ENCODE data around the gene FAM72A. TPM values are rescaled to one million over a fixed set of nuclear protein-coding genes. Genes with fewer than 3 reads are reported as not detected.
A peak's percentile ranks its signal among the peaks of the same experiment; 100 is the strongest.
"Not testable (repeated sequence)": the region's sequence is repeated elsewhere in the genome, so short reads cannot be mapped to it uniquely, and the experiment has no call there.

FAM72A gene
- total RNA-seq, 1 donor from 2014 or later, result 4.3 TPM

DNA sequence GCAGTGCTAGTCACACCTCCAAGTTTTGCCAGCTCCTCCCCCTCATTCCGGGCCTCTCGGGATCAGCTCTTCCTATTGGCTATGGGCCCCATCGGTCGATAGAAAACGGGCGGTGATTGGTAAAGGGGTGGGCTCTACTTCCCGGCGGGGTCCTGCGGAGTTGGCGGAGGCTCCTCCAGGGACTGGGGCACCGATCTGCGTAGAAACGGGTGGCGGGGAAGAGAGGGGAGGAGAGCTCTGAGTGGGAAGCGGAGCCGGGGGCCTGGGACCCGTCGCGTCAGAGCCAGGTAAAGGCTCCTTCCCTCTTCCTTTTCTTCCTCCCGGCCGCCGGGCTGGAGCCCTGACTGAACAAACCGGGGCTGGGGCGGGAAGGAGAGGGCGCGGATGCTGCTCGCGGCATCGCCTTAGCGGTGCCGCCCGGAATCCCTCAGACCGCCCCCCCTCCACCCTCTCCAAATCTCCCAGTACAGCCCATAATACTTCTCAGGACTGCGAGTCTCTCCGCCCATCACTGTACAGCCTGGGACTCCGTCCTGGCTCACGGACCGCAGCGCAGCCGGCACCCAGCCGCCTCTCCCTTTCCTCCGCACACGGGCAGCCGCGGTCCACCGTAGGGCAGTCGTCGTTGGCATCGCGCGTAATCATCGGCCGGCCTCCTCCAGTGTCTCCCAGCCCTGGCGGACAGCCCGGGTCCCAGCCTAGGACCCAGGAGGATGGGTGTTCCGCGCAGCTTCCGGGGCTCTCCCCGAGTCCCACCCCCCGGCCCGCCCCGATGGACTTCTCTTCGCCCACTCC lies 922 bp upstream of the FAM72A start, which contains the start of gene SRGAP2:
TSS of gene SRGAP2 (plus strand) at position 178 of the 795 bp plus-strand sequence. CDS start 2,430 bp downstream, outside the sequence.
- H3K36me3 Mint-ChIP-seq (ENCODE audit: insufficient read depth); H3K4me1 Mint-ChIP-seq (ENCODE audit: low read depth); H3K27me3 Mint-ChIP-seq; H3K9me3 Mint-ChIP-seq (ENCODE audit: low read depth); H3K27ac Mint-ChIP-seq: not testable (repeated sequence)
- peak within 1 kb of the TSS; percentile 72 for H3K4me3 Mint-ChIP-seq (ENCODE audit: low read depth)
- DNase-seq (ENCODE audit: low spot score, unreplicated experiment), result peak; percentile 22

DNA sequence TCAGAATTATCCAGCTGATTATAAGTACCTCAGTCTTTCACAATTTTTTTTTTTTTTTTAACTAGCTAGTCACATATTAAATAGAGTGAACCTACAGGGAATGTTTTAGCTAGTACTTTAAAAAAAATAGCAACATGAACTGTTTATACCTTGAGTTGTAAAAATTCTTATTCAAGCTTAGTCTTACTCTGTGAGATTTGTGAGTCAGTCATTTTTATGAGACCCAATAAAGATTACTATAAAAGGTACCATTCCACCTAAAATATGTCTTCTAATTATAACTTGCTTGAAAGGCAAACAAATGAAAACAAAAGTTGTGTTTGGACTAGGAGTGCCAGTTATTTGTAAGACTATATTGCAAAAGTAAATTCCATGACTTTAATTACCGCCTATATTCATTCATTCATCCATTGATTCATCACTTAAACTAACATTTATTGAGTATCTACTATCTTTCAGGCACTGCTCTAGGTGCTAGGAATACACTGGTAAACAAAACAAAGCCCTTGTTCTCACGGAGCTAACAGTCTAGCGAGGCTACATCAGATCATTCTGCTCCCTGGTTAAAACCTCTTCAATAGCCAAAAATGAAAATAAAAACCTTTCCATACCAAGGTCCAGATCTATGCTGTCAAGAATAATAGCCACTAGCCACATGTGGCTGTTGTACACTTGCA lies 5.8 kb downstream of the FAM72A start:
- not testable (repeated sequence) for DNase-seq (ENCODE audit: low spot score, unreplicated experiment); H3K27me3 Mint-ChIP-seq; H3K27ac Mint-ChIP-seq; H3K36me3 Mint-ChIP-seq (ENCODE audit: insufficient read depth); H3K4me3 Mint-ChIP-seq (ENCODE audit: low read depth); H3K9me3 Mint-ChIP-seq (ENCODE audit: low read depth); H3K4me1 Mint-ChIP-seq (ENCODE audit: low read depth)

DNA sequence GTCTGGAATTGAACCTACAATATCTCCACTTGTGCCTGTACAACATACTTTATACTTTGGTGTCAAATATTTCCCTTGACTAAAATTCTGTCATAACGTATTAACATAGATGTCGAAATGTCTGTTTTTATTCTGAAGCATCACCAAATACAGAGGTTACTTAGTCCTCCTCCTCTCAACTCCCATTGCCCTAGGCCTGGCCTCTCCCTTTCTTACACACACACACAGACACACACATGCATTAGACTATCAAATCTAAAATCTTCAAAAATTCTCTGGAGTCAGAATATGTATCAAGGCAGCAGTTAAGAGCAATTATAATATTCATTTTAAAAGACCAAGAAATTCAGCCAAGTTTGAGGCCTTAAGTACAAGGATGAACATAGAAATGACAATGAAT lies 7.5 kb downstream of the FAM72A start:
- H3K36me3 Mint-ChIP-seq (ENCODE audit: insufficient read depth); H3K4me3 Mint-ChIP-seq (ENCODE audit: low read depth); DNase-seq (ENCODE audit: low spot score, unreplicated experiment); H3K27me3 Mint-ChIP-seq; H3K4me1 Mint-ChIP-seq (ENCODE audit: low read depth); H3K27ac Mint-ChIP-seq; H3K9me3 Mint-ChIP-seq (ENCODE audit: low read depth): not testable (repeated sequence)

DNA sequence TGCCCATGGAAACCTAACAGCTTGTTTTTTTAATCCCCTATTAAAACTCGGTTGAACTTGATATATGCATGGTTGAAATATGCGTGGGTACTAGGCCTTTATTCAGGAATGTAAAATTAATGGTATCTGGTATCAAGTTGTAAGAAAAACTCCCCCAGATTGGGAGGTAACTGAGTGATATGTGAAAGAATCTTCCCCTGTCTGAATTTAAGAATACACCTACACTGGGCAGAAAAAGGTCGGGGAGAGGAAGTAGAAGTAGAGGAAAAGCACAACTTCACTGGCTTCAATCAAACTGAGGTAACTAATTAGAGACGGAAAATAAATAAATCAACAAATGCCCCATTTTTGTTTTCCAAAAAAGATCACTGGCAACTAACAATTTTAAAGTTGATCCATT lies 15.8 kb downstream of the FAM72A start:
- not testable (repeated sequence) for DNase-seq (ENCODE audit: low spot score, unreplicated experiment); H3K27ac Mint-ChIP-seq; H3K36me3 Mint-ChIP-seq (ENCODE audit: insufficient read depth); H3K4me3 Mint-ChIP-seq (ENCODE audit: low read depth); H3K4me1 Mint-ChIP-seq (ENCODE audit: low read depth); H3K27me3 Mint-ChIP-seq; H3K9me3 Mint-ChIP-seq (ENCODE audit: low read depth)

DNA sequence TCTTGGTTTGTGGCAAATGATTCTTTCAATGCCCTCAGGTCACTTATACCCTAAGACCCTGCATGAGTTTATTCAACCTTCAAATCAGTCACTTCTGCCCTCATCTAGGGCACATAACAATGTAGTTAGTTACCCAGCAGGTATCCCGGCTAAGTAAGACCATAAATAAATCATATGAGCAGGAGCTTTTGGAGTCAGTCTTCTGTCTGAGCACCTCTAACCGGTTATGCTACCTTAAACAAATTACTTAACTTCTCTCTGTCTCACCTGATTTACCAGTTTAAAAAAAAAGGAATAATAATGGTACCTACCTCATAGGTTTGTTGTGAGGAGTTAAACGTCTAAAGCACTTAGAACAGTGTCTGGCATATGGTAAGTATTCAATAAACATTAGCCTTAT lies 16.9 kb downstream of the FAM72A start:
- H3K27me3 Mint-ChIP-seq; H3K4me1 Mint-ChIP-seq (ENCODE audit: low read depth); H3K36me3 Mint-ChIP-seq (ENCODE audit: insufficient read depth); H3K9me3 Mint-ChIP-seq (ENCODE audit: low read depth); H3K4me3 Mint-ChIP-seq (ENCODE audit: low read depth); H3K27ac Mint-ChIP-seq; DNase-seq (ENCODE audit: low spot score, unreplicated experiment): not testable (repeated sequence)

DNA sequence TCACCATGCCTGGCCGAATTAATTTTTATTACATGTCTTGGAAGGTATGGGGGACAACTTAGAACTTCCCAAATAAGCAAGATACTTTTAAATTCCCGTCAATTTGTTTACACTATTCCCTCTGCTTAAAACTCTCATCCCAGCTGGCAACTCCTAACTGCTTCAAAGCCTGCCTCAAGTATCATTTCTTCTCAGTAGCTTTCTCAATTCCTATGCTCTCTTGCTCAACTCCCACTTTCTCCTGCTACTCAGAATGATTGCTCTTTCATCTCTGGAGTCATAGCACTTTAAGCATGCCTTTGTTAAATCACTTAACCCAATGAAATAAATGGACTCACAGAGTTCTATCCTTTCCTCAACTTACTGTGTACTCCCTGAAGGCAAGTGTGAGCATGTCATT lies 18.9 kb downstream of the FAM72A start:
- H3K4me1 Mint-ChIP-seq (ENCODE audit: low read depth); H3K27me3 Mint-ChIP-seq; H3K36me3 Mint-ChIP-seq (ENCODE audit: insufficient read depth); H3K27ac Mint-ChIP-seq; H3K4me3 Mint-ChIP-seq (ENCODE audit: low read depth); H3K9me3 Mint-ChIP-seq (ENCODE audit: low read depth); DNase-seq (ENCODE audit: low spot score, unreplicated experiment): not testable (repeated sequence)

DNA sequence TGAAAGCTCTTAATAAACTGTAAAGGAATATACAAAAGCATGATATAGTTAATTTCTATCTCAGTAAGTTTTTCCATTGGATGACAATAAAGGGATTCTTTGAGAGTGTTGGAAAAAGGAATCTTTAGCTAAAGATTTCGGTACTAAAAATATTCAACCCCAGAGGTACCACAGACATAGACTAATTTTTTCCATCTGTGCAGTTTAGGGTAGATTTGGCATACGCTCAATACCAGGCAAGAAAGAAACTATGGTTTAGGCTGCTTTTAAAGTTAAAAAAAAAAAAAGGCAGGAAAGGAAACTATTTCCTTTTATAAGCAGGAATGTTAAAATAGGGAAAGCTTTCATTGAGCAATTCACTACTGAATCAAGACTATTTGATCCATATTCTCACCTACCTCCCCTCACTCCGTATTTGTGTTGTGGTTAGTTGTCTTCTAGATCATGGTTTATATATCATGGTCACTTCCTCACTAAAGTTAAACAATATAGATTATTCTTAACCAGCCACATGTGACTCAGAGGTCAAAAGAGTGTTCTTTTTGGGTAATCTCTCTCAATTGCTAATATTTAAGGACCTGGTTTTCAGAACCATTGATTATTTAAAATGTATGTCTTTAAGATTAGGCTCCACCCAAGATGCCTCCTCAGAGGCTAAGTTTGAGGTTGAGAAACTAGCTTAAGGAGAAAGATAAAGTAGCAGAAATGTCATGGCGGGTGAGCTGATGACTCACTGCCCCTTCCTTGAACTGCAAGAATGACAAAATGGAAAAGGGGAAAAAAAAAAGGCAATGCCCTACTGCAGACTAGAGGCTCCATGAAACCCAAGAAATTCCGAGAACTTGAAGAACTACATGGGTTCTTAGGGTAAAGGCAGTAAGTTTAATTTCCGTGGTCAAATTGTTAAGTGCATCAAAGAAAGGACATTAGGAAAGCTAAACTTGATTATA lies 20.0 kb downstream of the FAM72A start:
- not testable (repeated sequence) for H3K4me1 Mint-ChIP-seq (ENCODE audit: low read depth); H3K27me3 Mint-ChIP-seq; DNase-seq (ENCODE audit: low spot score, unreplicated experiment); H3K4me3 Mint-ChIP-seq (ENCODE audit: low read depth); H3K9me3 Mint-ChIP-seq (ENCODE audit: low read depth); H3K36me3 Mint-ChIP-seq (ENCODE audit: insufficient read depth); H3K27ac Mint-ChIP-seq

DNA sequence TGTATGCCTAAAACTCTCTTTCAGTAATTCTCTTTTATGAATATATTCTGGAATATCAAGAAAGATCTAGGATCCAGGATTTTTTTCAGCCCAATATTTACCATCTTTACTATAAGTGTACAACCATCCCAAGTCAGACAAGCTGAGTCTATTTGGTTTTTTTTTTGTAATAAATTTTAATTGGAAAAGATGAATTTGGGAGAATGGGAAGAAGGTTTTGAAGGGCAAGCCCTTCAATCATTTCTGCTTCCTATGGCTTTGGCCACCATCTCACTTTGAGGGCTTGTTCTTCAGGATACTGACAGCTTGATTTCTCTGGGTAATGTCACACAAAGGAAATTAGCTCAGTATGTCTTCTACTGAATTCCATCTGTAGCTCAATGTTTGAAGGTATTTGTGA lies 23.0 kb downstream of the FAM72A start:
- not testable (repeated sequence) for H3K4me3 Mint-ChIP-seq (ENCODE audit: low read depth)

DNA sequence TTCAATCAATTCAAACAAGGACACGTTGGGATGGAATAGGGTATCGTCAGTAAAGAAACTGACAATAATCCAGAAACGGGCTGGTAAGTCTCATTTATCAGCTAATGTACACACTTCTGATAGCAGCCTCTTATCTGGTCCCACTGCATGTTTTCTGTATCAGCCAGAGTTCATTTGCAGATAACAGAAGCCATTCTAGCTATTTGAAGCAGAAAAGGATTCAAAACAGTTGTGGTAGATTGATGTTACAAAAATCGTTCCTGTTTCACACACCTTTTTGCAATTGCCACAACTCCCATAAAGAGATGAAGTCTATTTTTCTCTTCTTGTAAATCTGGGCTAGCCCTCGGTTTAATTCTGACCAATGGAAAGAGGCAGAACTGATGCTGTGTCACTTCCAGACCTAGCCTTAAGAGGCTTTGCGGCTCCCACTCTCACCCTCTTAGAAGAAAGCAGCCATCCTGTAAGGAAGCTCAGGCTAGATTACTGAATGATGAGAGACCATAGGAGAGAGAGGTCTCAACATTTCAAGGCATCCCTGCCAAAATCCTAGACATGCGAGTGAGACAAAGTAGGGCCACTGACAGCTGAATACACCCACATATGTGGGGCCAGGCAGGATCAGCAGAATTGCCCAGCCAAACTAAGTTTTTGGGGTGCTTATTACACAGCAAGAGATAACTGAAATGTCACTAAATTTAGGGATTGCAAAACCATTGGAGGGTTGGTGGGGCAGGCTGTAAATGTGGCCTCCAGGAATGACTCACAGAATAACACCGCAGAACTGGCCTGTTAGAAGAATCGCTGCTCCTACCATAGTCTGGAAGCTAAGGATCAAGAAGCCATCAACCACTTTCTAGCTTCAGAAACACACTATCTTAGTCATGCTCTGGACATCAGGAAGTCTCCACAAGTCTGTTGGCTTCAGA lies 24.3 kb downstream of the FAM72A start:
- H3K4me1 Mint-ChIP-seq (ENCODE audit: low read depth); H3K9me3 Mint-ChIP-seq (ENCODE audit: low read depth); H3K27me3 Mint-ChIP-seq; DNase-seq (ENCODE audit: low spot score, unreplicated experiment); H3K27ac Mint-ChIP-seq; H3K4me3 Mint-ChIP-seq (ENCODE audit: low read depth); H3K36me3 Mint-ChIP-seq (ENCODE audit: insufficient read depth): not testable (repeated sequence)

More for the DNA sequence above, 23.0 kb downstream of the FAM72A start:
- not testable (repeated sequence) for DNase-seq (ENCODE audit: low spot score, unreplicated experiment); H3K36me3 Mint-ChIP-seq (ENCODE audit: insufficient read depth); H3K27ac Mint-ChIP-seq; H3K9me3 Mint-ChIP-seq (ENCODE audit: low read depth); H3K4me1 Mint-ChIP-seq (ENCODE audit: low read depth); H3K27me3 Mint-ChIP-seq

DNA sequence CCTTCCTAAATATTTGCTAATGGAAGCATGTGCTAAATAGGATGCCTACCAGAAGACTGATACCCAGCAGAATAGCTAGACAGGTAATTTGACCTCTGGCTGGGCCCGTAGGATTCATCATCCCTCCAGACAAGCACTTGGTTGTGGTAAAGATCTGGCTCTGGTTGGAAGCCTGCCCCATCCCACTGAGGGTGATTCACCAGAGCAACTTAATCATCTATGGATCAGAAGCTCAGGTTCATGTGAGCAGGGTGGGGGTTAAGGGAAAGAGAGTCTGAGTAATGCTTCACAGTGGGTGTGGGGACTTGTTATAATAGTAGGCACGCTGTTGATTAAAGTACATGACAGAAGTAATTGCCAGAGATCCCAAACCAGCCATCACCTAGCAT lies 26.5 kb downstream of the FAM72A start:
- not testable (repeated sequence) for H3K27ac Mint-ChIP-seq; H3K27me3 Mint-ChIP-seq; H3K9me3 Mint-ChIP-seq (ENCODE audit: low read depth); H3K4me1 Mint-ChIP-seq (ENCODE audit: low read depth); H3K4me3 Mint-ChIP-seq (ENCODE audit: low read depth); H3K36me3 Mint-ChIP-seq (ENCODE audit: insufficient read depth); DNase-seq (ENCODE audit: low spot score, unreplicated experiment)

DNA sequence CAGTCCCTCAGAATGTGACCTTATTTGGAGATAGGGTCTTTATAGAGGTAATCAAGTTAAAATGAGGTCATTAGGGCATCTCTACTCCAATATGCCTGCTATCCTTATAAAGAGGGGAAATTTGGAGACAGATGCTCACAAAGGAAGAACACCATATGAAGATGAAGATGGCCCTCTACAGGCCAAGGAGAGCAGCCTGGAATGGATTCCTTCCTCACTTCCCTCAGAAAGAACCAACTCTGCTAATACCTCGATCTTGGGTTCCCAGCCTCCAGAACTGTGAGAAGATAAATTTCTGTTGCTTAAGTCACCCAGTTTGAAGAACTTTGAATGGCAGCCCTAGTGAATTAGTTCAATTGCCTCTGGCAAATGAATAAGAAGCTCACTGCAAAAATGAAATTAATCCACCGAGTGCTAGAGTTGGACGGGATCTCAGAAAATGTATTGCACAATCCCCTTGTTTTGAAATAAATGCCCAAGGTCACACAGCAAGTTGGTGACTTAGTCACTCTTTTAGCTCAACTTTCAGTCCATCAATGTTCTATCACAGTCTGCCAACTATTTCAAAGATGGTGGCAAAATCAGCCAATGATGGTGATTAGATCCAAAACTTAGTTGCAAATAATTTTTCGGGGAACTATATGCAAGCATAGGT lies 27.1 kb downstream of the FAM72A start:
- not testable (repeated sequence) for H3K9me3 Mint-ChIP-seq (ENCODE audit: low read depth); DNase-seq (ENCODE audit: low spot score, unreplicated experiment); H3K36me3 Mint-ChIP-seq (ENCODE audit: insufficient read depth); H3K27me3 Mint-ChIP-seq; H3K4me1 Mint-ChIP-seq (ENCODE audit: low read depth); H3K27ac Mint-ChIP-seq; H3K4me3 Mint-ChIP-seq (ENCODE audit: low read depth)

Data from progenitor cell of endocrine pancreas (in vitro differentiated cells).